CD4-positive, alpha-beta T cell treated with Interleukin-10 for 1 hour (primary cell): ENCODE results near the gene EPHB1.
"Not testable (repeated sequence)": the region's sequence is repeated elsewhere in the genome, so short reads cannot be mapped to it uniquely, and the experiment has no call there.

ENCODE experiments used
- DNase-seq: peaks from one replicate; pipeline ENCODE4 v3.0.0-alpha.2; 2020

Gene EPHB1

DNA sequence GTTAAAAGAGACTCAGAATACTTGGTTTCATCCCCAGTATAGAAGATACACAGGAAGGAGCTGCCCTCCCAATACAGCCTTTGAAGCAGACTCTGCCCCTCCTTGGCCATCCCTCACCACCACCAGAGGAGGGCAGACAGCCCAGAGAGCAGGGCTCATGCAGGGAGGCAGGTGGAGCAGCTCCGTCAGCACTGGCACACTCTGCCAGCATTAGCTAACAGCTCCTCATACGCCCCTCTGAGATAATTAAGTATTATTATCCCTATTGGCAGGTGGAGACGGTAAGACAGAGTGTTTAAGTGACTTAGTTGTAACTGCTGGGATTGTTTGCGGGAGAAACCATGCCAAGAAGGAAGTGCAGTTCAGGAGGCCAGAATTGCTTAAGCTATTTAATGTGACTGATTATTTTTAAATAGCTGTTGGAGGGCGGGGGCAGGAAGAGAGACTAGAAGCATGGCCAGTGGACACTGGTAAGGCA is 434.0 kb downstream of the EPHB1 start:
- no peak for DNase-seq

DNA sequence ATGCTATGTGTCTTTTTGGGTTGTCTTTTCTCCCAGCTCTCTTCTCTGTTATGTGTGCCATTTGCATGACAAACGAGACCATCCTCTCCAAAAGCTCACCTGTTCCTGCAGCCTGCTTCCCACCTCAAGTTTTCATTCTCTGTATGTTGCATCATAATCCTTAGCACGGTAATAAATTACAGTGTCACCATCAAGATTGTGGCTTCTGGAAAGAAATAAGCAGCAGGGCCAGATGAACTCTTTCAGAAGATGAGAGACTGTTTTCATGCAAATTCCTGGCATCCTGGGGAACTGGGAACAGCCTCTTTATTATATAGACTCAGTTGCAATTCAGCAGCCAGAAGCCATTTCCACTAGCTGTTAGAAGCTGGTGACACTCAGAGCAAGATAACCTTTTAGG is 436.7 kb downstream of the EPHB1 start:
- no peak for DNase-seq

DNA sequence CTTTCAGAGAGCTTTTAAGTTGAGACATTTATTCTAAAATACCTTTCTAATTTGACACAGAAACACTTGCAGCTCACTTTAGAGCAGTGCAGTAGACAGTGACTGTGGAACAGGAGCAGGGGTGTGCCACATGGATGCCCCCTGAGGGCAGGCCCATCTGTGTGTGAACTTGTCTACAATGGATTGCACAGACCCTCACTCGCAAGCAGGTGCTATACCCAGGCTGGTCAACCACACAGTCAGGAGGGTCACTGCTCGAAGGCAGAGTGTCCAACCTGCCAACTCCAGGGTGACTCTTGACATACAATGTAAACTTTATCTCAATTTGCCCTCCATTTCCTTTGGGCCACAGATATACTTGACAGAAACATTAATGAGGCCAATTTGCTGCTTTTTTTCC is 437.2 kb downstream of the EPHB1 start:
- no peak for DNase-seq

DNA sequence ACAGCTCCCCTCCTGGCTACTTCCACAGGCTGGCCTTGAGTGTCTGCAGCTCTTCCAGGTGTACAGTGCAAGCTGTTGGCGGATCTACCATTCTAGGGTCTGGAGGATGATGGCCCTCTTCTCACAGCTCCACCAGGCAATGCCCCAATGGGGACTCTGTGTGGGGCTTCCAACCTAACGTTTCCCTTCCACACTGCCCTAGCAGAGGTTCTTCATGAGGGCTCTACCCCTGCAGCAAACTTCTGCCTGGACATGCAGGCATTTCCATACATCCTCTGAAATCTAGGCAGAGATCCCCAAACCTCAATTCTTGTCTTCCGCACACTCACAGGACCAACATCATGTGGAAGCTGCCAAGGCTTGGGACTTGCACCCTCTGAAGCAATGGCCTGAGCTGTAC is 438.4 kb downstream of the EPHB1 start:
- not testable (repeated sequence) for DNase-seq

- DNase-seq: no peak
Measured at GRCh38 chr3:135235541-135235940, 440.5 kb downstream of the EPHB1 start.

DNA sequence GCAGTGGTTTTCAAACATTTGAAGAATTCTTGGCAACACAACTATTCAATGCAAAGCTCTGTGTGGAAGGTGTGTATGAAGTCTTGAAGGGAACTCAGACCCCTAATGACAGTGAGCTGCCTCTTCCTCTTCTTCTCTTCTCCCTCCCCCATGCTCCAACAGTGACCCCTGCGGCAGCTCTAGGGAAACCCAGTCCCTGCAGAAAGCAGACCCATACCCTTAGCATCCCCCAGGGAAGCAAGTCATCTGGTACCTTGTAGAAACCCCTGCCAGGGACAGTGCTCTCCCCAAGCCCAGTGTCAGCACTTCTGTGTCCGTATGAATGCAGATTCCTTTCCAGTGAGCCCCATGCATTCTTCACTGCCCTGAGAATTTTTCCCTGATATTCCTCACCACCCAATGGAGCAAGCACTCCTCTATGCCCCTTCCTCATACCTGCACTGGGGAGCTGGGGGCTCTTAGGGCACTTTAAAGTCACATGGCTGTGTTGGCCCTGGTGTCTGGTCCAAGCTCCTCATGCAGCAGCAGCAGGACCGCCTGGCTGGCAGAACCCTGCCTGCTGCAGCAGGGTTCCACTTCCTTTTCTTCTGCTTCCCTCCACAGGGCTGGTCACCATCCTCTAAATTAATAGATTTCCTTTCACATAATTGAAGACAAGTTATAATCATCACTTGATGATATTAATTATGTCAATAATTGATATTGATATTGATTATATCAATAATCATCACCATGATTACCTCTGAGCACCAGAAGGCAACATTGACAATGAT is 442.5 kb downstream of the EPHB1 start:
- no peak for DNase-seq

- DNase-seq: no peak
Measured at GRCh38 chr3:135238236-135238830, 443.3 kb downstream of the EPHB1 start.

DNA sequence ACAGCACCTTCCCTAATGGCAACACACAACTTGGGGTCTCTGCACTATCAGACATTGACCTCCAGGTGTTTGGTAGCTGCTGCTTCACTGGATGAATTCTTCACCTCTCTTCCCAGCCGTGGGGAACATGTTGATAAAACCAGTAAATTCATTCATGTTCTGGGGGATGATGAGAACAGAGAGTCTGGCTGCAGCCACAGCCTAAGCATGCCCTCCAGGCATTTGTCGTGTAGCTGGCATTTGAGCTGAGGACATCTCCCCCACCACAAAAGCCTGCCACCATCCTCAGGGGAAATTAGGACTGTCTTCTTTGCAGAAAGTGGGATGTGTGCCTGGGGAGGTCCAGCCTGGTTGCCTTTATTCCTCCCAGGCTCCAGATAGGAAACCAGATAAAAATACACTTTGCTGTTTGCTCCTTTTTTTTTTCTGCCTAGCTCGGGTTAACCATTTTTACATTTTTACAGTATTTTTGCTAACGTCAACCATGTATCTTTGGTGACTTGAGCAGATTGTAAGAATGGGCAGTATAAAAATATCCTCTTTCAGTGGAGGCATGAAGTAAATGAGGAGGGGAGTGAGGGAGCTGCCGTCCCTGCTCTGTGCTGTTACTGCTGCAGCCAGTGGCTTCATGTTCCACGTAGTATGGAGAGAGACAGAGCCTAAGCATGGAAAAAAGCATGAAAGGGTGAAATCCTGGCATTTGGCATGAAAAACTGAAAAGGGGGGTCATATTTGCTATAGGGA is 444.0 kb downstream of the EPHB1 start:
- no peak for DNase-seq

- no peak for DNase-seq
Measured at GRCh38 chr3:135239615-135239884, 444.5 kb downstream of the EPHB1 start.

- DNase-seq: no peak
Measured at GRCh38 chr3:135240426-135240825, 445.4 kb downstream of the EPHB1 start.

GRCh38 chr3:135242285-135242684 is 447.2 kb downstream of the EPHB1 start:
- DNase-seq: no peak

GRCh38 chr3:135243616-135244015 is 448.6 kb downstream of the EPHB1 start:
- DNase-seq: no peak

GRCh38 chr3:135246027-135246426 is 451.0 kb downstream of the EPHB1 start:
- DNase-seq: no peak

GRCh38 chr3:135248213-135248612 is 453.2 kb downstream of the EPHB1 start:
- no peak for DNase-seq

DNA sequence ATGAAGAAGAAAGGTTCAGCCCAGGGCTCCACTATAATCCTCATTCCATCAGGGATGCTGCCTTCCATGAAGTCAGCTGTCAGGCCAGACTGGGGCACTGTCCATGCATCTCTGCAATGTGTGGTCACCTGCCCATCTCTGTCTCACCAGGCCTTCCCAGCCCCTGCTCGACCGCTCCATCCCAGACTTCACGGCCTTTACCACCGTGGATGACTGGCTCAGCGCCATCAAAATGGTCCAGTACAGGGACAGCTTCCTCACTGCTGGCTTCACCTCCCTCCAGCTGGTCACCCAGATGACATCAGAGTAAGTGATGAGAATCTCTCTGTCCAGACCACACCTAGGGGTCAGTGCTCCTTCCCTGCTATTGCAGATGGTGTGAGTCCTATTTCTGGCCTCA is 454.1 kb downstream of the EPHB1 start:
- no peak for DNase-seq

- DNase-seq: no peak
Measured at GRCh38 chr3:135258916-135259315, 463.9 kb downstream of the EPHB1 start.

- no peak for DNase-seq
Measured at GRCh38 chr3:135260025-135260424, 465.0 kb downstream of the EPHB1 start.

DNA sequence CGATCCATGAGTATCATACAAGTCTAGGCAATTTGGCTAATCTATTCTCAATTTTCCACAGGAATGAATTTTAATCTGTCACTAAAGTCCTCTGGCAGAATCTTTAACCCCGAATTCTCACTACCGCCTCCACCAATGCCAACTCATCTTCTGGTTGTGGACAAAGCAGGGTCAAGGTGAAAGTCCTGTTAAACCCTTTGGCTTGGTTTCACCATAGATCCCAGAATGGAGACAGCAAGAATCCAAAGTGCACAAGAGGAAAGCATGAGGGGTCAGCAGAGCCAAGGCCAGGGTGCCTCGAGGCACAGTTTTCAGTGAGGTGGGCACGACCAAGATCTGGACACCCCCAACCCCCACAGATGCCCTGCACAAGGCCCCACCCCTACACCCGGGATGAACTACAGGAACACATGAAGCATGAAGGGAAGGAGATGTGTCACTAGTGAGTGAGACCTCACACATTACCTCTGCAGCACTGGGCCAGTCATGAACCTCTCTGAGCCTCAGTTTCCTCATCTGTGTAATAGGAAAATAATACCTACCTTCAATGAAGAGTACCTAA is 466.2 kb downstream of the EPHB1 start:
- DNase-seq: no peak

DNA sequence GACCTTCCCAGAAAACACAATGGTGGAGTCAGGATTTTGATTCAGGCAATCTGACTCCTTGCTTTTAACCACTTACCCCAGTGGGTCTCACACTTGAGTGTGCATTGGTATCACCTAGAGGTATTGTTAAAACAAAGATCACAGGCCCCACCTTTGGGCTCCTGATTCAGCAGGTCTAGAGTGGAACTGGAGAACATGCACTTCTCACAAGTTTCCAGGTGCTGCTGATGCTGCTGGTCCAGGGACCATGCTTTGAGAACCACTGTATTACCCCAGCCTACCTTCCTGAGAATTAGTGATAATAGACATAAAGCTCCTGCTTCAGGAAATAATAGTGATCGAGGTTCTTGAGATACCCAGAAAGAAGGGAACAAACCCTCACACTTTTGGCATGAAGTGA is 466.9 kb downstream of the EPHB1 start:
- DNase-seq: no peak

DNA sequence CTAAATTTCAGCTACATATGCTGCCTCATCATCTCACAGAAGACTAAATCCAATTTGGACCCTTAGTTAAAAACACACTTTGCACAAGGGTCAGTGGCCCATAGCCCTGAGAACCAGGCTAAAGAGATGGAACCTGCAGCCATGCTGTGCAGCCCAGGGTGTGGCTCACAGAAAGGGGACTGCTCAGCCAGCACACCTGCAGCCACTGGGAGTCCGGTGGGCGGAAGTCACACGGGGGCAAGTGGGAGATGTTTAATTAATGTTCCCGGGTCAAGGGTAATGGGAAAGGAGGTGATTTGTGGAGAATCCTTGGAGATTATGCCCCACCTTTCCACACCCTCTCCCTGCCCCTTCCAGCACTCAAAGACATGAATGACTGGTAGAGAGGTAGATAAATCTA is 467.4 kb downstream of the EPHB1 start:
- DNase-seq: no peak

DNA sequence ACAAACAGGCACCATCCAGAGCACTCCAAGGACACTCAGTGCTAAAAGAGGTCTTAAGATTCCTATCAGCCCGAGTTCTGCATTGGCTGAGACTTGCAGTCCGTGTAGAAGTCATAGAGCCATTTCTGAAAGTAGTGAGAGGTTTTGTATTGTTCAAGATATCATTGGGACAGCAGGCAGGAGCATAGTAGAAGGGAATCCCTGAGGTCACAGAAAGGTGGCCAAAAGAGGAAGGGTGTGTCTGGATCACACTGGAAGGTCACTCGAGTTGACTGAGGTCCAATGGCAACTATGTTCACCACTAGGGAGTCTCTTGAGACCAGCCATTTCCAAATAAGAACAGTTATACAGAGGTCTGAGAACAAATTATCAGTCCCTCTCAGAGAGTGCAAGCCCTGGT is 468.3 kb downstream of the EPHB1 start:
- no peak for DNase-seq

DNA sequence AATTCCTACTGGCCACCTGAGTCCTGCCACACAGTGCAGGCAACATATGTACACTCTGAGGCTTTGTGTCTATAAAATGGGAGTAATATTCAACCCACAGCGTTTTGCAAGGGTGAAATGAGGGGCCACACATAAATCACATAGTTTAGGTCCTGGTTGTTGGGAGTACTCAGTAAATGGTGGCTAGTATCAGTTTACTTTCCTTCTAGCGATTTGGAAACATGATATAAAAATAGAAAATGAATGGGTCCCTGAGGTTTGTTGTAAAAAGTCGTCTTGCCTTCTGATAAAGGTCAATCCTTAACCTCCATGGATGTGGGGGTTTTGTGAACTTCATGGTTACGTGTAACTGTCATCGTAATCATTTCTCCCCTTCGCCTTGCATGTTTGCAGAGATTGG is 472.4 kb downstream of the EPHB1 start:
- no peak for DNase-seq

GRCh38 chr3:135268941-135269532 is 474.0 kb downstream of the EPHB1 start:
- no peak for DNase-seq
